Measurements from ENCODE around the gene MAPK8IP1.

- TF ChIP-seq, protein P1, sequence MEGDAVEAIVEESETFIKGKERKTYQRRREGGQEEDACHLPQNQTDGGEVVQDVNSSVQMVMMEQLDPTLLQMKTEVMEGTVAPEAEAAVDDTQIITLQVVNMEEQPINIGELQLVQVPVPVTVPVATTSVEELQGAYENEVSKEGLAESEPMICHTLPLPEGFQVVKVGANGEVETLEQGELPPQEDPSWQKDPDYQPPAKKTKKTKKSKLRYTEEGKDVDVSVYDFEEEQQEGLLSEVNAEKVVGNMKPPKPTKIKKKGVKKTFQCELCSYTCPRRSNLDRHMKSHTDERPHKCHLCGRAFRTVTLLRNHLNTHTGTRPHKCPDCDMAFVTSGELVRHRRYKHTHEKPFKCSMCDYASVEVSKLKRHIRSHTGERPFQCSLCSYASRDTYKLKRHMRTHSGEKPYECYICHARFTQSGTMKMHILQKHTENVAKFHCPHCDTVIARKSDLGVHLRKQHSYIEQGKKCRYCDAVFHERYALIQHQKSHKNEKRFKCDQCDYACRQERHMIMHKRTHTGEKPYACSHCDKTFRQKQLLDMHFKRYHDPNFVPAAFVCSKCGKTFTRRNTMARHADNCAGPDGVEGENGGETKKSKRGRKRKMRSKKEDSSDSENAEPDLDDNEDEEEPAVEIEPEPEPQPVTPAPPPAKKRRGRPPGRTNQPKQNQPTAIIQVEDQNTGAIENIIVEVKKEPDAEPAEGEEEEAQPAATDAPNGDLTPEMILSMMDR (IDR thresholded peaks at IDR 0.05): no peak
- no peak for TF ChIP-seq EP300 (IDR thresholded peaks at IDR 0.05)
These were observed 44.8 kb downstream of the MAPK8IP1 start for GRCh38 chr11:45930031-45930794.

Data from esophagus muscularis mucosa (tissue), 3 donors.